Activated T-helper 1 cell treated with anti-CD3 and anti-CD28 coated beads, Interleukin-2, amount 50 U/mL, for 16 hours (primary cell): ENCODE results near the gene AFF3.
"Not testable (repeated sequence)": the region's sequence is repeated elsewhere in the genome, so short reads cannot be mapped to it uniquely, and the experiment has no call there.

Experiments
- DNase-seq, 2 donors: peaks; one replicate each; pipeline ENCODE4 v3.0.0-alpha.2; 2020; ENCODE audit warnings: low read depth in 1 of 2, low spot score in 1 of 2

Gene AFF3

GRCh38 chr2:99682275-99683060 is 459.9 kb downstream of the AFF3 start:
- no peak for DNase-seq

DNA sequence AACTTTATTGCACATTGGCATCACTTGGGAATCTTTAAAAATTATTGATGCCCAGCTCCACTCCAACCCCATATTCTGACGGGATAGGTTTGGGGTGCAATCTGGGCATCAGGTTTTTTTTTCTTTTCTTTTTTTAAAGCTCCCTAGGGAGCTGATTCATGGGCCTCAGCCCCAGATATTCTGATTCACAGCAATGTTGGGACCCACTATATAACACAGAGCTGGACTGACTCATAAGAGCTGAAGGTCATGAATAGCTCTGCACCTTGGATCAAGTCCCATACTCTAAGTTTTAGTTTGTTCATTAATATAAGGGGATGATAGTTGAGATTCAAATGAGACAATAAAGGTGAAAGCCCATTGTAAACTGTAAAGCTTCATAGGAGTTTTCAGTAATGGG is 461.4 kb downstream of the AFF3 start:
- no peak for DNase-seq

DNA sequence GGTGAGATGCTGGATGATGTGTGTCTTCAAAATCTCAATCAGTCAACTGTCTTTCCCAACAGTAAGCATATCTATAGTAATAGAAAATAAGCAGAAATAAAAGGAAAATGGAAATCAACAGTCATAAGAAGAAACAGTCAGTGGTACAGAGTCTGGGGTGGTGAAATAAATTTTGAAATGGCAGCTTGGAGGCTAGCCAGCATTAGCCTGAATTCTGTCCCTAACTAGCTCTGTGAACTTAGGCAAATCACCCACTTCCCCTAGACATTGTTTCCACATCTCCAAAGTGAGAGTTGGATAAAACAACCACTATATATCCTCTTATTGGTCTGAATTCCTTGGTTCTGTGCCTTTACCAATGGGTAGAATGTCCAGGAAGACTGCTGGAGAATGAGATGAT is 462.9 kb downstream of the AFF3 start:
- DNase-seq, result no peak

DNA sequence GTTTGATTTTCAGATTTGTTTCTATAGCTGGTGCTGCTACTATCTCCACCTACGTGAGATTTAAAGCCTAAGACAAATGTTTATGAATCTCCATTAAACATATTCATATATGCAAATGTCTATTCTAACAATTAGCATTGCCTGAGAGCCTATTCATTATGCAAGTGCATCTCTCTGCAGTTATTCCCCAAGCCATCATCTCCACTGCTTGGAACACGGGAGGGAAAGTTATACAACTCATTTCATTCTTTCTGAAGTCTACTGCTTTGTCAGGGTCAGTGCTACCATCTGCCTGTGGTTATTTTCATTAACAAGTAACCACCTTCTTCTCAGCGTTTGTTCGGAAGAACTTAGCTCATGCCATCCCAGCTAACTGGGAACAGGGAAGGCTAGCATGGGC is 463.8 kb downstream of the AFF3 start:
- DNase-seq, result no peak

- no peak for DNase-seq
These were observed 464.6 kb downstream of the AFF3 start for GRCh38 chr2:99677814-99678213.

- no peak for DNase-seq
These were observed 467.2 kb downstream of the AFF3 start for GRCh38 chr2:99675130-99675661.

GRCh38 chr2:99674090-99674489 is 468.3 kb downstream of the AFF3 start:
- DNase-seq, result no peak

DNA sequence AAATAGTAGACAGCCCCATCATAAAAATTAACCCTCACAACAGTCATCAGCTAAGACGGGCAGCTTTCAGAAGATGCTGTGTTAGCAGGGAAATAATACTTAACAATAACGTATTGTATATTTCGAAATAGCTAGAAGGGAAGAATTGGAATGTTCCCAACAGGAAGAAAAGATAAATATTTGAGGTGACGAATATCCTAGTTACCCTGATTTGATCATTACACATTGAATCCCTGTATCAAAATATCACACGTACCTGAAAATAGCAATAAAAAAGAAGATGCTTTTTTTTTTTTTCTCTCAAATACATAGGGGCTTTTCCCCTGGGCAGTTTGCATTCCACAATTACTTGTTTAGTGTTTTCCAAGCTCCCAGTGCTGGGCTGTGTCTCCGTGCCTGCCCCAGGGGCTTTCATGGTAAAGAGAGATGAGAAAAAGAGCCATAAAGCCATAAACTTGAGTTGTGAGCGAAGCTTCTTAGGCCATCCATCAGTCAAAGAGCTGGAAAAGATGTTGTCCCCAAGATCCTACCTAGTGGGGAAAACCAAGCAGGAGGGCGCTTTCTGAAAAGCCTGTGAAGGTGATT is 469.5 kb downstream of the AFF3 start:
- DNase-seq, result no peak

DNA sequence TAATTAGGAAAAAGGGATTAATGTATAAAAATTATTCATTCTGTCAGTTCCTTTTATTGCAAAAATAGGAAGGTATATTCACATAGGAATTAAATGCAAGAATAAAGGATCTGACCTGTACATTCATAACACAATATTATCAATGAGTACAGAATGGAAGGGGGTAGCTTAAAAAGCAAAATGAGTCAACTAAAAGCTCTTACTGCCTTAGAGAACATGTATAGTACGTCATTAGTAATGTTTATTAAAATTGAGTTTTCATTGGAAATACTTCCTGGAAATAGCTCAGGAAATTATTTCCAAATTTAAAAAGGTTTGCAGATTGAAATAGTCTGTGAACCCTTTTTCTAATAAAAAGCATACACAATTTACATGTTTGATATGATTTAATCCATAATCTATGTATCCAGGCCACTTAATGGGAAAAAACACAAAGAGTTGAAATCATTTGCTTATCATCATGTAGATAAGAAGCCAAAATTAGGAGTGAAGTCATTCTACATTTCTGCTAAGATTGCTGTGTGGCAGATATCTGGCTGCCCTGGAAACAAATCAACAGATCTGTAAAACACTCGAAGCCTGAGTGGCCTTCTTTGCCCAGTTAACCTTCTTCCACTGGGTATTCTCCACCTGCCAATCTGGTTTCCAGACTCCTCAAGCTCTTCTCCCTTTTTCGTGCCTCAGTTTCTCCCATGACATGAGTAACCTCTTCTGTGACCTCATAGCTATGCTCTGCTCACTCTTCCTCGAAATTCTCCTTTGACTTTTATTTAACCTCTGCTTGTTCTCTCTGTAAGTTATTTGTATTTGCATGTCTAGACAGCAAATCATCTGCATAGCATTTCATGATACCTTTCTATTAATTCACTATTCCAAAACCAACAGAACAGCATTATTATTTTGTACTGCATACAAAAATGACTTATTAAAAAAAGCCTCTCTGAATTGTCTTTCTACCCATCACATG is 471.3 kb downstream of the AFF3 start:
- DNase-seq, result no peak

GRCh38 chr2:99666256-99666655 is 476.1 kb downstream of the AFF3 start:
- DNase-seq, result no peak

DNA sequence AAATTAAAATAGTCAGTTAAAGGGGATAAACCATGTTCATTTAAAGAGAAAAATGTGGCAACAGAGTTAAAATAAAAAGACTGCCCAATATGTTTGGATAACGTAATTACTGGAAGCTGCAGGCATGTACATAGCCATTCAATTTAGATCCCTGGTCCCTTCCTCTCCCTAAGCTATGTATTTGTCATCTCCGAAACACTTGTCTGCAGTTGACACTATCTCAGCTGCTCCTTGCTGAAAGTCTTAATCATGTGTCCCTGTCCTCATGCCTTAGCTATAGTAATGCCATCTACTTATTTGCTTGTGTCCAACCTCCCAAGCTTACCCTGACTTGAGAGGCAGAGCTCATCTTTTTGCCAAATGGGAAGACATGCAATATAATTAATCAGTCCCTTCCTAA is 478.7 kb downstream of the AFF3 start:
- no peak for DNase-seq

GRCh38 chr2:99662761-99663341 is 479.5 kb downstream of the AFF3 start:
- DNase-seq, result no peak

- DNase-seq, result not testable (repeated sequence)
These were observed 480.6 kb downstream of the AFF3 start for GRCh38 chr2:99661761-99662160.

DNA sequence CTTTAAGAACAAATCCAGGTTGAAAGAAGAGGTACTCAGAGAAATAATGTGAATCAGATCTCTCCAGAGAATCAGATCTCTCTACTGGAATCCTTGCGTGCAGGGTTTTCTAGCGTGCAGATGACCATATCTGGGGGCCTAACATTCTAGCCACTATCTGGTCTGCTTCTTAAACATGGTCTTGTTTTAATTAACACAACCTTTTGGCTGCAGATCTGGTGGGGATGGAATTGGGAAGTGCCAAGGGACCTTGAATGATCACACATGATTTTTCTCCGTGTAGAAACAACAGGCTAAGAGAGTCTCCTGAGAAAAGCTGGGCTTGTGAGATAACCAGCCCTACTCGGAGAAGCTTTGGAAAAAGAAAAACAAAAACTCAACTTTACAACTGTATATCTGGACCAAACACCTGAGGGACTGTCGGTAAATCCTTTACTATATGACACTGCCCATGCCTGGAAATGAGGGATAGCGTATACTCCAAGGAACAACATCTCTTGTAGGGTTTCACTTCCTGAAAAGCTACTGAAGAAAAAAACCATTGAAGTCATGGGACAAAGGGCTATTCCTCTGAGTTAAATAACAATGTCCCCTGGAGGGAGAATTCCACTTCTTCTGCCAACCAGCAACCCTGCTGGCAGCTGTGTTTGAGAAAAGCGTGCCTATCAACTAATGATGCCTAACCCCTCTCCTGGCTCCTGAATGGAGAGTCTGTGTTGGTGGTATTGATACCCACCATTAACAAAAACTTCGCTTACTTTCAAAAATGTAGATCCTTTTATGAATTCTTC is 481.6 kb downstream of the AFF3 start:
- DNase-seq, result no peak

DNA sequence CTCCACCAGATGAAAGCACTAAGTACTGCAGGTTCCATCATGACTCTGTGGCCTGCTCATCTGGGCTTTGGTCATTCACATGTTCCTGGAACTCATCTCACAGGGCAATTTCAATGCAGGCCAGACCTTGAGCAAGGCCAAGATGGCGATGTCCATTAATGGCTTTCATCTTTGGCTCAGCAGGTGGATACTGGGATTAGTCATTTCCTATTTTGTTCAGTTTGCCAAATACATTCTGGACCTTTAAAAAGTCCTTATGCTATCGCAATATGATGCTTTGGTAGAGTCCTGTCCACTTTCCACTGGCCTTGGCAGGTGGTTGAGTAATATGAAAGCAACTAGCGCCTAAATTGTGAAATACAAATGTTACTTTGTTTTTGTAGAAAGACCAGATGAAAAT is 482.5 kb downstream of the AFF3 start:
- DNase-seq, result no peak

- no peak for DNase-seq
These were observed 484.6 kb downstream of the AFF3 start for GRCh38 chr2:99657691-99658258.

DNA sequence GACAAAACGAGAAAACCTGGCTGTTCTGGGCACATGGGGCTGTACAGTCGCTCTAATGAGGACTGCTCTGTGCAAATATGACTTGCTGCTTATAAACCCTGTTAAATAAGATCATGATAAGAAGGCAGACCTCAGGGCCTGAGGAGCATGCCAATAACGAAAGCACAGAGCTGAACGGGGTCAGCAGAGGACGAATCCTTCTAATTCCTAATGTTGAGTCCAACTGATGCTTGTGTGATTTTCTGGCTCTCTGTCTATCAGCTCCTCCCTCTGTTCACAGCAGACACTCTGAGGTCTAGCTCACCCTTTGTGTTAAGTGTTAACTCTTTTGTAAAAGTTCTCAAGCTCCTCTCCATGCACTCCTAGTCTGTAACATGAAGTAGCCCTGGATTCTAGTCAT is 485.4 kb downstream of the AFF3 start:
- no peak for DNase-seq

DNA sequence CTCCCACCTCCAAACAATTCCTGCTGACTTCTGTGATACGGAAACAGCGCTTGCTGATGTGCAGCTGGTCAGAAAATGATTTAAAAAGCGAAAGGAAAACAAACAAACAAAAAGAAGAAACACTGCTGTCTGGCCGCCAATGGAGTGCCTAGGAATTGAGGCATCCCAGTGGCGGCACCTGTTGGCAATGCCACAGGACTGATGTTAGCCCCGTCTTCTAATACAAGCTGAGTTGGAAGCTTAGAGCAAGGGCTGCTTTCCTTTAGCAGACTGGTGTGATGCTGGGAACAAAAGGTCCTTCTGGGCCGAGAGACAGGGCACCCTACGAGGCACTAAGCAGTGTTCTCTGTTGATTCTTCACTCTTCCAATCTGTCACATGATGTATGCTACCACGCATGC is 489.0 kb downstream of the AFF3 start:
- no peak for DNase-seq

DNA sequence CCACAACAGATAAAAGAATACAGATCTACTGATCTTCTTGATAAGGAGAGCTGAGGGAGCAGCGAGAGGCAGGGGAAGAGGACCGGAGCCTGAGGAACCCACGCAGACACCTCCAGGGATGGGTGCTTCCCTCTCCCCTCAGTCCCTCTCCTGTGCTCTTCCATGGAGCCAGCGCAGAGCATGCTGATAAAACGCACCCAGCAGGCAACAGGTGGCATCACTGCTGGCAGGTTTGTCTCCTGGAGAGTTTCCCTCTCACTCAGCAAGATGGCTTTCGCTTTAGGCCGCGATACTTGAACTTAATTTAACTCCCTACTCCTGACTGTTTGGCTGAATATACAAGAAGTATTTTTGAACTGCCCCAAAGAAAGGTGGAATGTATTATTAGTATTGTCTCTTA is 489.5 kb downstream of the AFF3 start:
- DNase-seq, result no peak
